GM19324 (cell line): Measurements from ENCODE around the gene MED27.

Source experiments
- ATAC-seq: cut with Tn5 transposase; IDR thresholded peaks from one replicate; pipeline ENCODE4 v1.9.1; 2021; ENCODE audit warnings: mild to moderate bottlenecking, moderate library complexity; ENCODE audit not compliant: unreplicated experiment, low FRiP score

MED27 gene

DNA sequence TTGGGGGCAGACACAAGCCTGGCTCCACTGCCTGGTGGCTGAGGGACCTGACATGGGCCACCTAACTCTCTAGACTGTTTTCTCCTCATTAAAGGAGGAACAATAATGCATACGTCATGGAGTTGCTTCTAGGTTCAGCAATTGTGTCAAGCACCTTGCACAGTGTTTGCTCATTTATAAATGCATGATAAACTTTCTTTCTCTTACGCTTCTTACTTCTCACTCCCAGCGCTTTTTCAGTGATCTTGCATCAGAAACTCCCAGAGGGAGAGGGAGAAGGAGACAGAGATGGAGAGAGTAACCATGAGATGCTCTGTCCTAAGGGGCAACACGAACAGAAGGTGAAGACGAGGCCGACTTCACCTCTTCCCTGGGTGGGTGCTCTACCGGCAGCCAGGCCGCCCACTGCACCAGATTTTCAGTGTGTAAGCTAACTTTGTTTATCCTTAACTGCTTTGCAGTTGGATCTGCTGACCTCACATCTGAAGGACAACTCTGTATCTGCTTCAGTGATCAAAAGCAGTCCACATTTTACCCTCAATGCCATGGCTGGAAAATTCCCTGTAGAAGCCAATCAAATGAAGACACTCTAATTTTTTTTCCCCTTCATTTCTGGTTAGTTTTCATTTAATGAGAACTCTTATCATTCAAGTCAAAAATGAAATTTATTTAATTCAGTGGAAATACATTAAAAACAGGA, 35.3 kb downstream of the MED27 start:
- no peak for ATAC-seq

DNA sequence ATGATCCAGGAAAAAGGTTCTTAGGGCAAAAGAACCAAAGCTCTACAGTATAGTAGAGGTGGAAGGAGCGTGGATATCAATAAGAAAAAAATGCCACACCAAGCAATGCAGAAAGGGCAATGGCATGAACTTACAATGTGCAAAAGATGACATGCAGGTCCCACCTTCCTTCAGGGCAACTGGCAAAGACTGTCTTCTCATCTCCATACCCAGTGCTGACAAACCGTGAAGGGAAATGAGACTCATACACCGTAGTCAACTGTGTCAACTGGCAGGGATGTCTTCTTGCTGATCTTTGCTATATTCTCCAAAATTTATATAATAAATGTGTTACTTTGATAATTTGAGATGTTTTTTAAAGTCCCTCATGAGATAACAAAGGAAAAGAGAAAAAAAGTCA, 36.0 kb downstream of the MED27 start:
- ATAC-seq = no peak

DNA sequence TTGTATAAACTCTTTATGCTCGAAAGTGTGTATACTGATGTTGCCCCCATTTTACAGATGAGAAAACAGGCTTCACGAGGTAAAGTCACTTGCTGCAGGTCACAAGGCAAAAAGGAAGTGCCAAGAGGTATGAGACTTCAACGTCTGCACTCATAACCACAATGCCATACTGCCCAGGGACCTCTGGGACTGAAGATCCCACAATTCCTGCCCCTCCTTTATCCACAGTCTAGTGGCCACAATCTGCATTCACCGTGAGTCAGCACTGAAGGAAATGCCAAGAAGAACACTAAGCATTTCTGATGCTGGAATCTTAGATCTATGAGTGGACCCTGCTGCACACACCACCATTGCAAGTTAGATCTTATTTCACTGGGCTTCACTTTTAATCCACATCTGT, 37.3 kb downstream of the MED27 start:
- ATAC-seq = no peak

DNA sequence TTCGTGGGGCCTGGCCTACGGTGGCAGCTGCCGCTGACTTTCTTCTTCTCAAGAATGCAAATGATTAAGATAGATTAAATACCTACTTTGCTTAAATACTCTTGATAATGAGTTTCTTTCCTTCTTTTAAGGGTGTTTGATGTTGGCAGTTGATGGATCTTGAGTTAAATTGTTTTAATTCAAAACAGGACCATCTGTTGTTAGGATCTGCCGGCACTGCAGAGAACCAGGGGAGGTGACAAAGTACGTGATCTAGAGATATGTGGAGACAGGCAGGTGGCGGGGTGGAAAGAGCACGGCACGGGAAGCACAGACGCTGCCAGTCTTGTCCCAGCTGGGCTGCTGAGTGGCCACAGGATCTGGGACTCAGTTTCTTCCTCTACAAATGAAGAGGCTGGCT, 37.9 kb downstream of the MED27 start:
- ATAC-seq = no peak

DNA sequence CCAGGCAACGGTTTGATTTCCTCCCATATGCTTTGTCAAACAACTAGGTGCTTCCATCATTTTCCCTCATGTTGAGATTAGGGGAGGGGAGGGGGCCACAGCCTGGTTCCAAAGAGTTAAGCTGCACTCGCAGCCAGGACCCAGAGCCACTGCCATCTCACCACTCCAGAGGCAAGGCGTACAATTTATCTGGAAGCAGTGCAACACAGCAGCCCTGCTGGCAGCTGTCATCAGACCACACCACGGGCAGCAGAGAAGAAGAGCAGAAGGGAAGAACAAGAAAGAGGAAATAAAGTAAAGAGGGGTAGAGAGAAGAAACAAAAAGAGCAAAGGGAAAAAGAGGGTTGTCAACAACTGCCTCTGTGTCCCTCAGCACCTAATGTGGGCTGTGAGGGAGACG, 38.9 kb downstream of the MED27 start:
- no peak for ATAC-seq

DNA sequence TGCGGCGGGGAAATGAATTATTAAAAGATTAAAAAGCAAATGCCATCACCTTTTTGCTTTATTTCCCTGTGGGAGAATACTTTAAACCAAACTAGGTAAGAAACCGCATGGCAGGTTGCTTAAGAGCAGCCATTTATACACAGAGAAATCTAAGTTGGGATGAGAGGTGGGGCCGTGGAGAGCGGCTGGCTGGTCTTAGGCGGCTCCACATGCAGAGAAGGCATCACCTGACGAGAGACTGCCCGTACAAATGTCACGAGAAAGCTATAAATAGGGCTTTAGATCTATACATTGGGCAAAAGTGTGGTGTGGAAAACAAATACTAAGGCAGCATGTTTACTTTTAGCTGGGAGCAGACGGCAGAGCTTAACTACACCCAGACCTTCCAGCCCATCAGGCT, 39.4 kb downstream of the MED27 start:
- ATAC-seq = no peak

DNA sequence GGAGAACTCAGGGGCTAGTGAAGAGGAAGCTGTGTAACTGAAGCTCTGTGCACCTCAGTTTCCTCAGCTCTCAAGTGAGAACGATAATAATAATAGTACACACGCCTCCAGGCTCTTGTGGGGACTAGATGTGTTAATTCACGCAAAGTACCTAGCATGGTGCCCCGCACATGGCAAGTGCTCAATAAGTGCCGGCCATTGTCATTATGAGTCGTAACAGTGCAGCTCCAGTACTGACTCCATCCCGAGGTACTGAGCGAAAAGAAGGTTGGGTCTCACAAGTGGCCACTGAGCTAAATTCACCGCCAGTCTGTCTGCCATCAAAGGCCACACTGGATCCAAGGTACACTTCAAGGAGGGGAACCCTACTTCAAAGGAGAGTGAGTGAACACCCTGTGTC, 40.4 kb downstream of the MED27 start:
- no peak for ATAC-seq

DNA sequence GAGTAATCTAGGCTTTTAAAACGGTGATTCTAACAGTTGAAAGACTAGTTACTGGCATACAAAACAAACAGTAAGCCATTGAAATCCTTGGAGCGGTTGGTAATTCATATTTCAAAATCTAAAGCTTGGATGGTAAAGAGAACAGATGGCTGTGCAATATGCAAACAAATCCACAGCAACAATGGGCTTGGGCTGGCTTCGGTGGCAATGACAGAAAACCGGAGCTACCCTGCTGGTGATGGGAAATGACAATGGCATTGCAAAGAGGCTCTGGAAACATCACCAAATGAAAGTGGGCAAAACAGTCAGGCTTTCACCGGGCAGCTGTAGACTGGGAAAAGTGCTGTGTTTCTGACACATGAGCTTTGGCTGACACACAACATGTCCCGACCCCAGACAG, 42.2 kb downstream of the MED27 start:
- ATAC-seq = no peak

DNA sequence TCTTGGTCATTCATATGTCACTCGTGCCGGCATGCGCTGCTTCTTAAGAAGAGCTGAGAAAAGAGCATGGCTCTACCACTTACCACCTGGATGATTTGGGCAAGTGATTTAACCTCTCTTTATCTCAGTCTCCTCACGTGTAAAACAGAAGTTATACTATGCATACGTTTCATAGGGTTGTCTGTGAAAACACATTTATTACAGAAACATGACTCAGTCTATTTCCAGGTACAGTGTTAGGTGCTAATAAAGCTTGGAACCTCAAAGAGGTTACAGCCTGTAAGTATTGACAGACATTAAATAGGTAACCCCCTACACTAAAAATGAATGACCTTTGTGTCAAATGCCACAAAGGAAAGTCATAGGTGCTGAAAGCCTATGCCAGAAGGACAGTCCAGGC, 43.1 kb downstream of the MED27 start:
- ATAC-seq = no peak

DNA sequence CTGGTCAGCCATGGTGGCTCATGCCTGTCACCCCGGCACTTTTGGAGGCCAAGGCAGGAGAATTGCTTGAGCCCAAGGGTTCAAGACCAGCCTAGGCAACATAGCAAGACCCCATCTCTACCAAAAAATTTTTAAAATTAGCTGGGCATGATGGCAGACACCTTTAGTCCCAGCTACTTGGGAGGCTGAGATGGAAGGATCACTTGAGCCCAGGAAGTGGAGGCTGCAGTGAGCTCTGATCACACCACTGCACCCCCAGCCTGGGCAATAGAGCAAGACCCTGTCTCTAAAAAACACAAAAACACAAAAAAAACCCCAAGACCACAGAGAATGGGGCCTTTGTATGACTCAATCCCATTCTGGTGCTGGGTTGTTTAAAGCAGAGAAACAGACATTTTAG, 44.0 kb downstream of the MED27 start:
- no peak for ATAC-seq

DNA sequence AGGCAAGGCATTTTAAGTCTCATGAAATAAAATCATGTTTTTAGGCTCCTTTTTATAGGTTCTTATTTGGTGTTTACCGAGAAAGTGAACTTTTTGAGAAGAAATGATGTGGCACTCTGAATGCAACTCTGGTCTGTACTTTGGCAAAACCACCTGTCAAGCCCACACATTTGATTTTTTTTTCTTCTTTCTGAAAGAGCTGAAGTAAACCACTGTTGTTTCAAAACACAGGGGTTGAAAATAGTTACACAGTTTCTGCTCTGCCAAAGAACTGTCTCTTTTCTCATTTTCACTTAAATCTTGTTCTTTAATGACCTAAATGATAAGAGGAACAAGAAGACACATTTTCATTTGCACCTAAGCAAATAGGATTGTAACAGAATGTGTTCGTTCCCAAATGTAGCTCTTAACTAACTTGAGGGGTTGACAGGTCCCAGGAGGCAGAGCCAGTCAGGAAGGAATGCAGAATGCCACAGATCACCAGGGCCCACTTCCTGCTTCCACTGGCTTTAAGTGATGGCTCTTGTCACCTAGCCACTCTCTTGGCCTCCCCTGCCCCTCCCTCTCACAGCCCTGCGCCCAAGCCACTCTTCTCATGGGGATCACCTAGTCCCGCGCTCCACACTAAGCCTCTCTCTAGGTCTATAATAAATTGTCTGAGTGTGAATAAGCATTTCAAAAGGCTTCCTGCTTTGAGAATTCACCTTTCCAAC, 47.3 kb downstream of the MED27 start:
- no peak for ATAC-seq

DNA sequence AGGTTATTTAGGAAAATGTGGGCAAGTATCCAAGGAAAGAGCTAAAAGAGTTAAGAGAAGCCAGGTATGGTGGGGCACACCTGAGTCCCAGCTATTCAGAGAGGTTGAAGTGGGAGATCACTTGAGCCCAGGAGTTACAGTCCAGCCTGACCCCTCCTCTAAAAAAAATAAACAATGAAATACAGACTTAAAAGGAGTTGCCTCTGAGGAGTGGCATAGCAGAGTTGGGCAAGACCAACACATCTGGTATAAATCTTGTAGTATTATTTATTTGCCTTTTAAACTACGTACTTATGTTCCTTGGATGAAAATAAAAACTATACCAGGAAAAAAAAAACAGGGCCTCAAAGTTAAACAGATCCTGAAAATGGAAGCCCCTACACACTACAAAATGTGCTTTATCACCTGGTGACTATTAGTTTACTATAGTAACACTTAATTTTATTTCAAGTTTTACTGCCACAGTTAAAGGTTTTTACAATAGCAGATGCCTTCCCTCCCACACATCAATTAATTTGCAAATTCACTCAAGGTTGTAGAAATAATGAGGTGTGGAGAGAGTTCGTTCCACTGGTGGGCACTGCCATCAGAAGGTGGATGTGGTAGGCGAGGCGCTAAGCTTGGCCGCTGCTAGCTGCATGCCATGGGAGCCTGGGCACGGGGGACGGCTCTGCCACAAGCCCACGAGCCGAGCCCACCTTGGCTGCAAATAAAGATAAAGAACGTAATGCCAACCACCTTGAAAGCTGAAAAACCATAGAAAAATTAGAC, 48.0 kb downstream of the MED27 start:
- ATAC-seq = no peak

DNA sequence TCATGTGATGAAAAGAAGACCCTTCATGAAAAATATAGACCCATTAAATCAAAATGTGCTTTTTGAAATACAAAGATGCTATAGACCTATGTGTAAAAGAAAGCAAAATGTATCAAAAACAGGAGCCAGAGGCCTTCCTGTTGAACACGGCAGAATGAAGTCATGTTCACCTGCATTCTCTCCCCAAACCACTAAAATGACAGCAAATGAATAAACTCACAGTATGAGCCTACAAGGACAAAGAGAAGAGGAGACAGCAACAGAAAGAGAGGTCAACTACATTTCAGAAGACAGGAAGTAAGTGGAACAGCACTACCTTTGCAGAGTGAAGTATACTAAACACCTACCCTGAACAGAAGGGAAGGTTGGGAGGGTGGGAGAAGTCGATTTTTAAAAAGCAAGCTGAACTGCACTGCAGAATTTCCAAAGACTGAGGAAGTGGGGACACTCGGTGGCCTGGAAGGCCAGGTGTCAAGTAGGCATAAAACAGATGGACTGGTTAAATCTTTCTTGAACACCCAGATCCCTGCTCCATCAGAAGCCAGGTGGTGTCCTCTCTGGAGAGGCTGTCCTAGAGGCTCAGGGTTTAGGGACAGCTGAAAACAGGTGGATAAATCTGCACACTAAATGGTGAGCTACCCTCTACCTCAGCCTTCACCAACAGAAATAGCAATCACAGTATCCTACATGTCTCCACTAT, 48.9 kb downstream of the MED27 start:
- ATAC-seq = no peak

DNA sequence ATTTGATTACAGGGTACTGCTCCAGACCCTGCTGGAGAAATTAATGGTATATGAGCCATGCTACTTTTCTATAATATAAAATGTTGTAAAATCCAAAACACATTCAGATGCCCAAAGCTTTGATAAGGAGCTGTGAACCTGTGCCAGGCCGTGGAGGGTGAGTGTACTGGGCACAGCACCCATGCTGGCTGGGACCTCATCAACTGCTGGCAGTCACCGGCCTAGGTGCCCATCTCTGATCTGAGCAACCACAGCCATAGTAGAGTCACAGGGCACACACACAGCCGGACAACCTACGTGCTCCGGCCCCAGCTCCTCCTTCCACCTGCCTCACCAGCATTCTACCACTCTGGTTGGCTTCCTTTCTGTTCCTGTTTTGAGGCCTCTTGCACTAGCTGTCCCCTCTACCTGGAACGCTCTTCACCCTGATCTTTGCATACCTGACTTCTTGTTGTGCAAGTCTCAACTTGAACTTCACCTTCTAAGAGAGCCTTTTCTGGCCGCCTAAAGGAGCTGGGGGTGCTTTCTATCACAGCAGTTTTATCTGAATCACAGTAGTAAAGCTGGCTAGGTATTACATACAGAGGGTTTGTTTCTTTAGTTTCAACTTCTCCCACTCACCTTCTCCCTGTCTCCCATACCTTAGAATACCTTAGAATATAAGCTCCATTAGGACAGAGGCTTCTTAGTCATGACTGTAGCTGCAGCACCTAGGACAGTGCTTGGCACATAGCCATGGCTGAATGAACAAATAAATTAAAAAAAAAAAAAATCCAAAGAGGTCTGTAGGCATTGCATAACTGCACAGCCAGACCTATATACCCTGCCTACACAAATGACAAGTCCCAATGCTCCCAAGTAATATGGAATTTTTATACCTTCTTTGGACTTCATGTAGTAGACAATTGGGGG, 51.7 kb downstream of the MED27 start:
- no peak for ATAC-seq

DNA sequence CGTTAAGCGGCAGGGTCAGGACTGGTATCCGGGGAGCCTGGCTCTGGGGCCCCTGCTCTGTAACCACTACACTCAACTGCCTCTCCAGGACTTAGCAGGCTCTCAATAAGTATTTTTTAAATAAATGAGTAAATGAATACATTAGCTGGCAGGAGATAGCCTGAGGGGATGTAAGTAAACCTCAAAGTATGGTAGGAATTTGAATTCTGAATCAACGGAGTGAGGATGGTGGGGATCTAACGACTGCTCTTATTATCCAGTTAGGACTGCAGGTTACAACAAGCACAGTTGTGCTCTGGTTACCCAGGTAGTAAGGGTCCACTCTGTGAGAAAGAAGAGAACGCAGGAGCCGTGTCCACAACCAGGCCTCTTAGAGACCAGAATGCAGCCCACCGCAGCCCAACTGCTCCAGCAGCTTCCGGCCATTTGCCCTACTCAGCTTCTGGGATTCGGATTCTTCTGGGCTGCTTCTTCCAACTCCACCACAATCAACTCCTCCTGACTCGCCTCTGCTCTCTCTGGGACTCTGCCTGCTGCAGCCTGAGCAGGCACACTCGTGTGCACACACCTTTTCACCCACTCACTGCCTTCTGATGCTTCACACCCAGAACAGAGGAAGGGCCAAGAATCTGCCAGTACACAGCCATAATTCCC, 52.6 kb downstream of the MED27 start:
- no peak for ATAC-seq

DNA sequence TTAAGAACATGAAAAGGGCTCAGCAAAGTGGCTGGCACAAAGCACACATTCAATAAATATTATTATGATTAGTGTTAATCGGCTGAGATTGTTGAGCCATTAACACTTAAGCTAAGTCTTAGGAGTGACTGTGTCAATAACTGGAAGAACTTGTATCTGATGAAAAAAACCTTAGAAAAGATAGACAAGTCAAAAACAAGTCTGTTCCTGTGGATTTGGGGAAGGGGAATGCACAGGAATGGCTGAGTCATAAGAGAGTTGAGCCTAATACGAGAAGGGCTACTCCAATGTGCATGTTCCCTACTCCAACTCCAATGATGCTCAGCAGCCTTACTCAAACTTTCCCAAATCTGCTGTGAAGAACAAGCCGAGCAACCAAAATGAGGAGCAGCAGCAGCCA, 53.9 kb downstream of the MED27 start:
- no peak for ATAC-seq

DNA sequence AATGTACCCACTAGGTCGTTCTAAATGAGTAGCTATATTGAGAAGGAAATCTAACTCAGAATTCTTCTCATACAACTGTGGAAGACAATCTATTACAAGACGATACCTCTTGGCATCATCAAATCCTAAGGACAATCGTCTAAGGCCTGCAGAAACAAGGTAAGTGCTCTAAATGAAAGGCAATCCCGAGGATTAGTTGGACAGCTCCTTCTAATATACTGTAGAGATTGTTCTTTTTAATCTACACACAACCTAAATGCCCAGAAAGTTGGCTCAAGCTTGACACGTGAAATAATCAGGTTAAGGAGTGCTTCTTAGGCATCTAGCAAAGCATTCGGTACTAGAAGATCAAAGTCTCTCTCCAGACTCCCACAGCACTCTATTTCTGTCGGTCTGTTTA, 55.1 kb downstream of the MED27 start:
- ATAC-seq = no peak

DNA sequence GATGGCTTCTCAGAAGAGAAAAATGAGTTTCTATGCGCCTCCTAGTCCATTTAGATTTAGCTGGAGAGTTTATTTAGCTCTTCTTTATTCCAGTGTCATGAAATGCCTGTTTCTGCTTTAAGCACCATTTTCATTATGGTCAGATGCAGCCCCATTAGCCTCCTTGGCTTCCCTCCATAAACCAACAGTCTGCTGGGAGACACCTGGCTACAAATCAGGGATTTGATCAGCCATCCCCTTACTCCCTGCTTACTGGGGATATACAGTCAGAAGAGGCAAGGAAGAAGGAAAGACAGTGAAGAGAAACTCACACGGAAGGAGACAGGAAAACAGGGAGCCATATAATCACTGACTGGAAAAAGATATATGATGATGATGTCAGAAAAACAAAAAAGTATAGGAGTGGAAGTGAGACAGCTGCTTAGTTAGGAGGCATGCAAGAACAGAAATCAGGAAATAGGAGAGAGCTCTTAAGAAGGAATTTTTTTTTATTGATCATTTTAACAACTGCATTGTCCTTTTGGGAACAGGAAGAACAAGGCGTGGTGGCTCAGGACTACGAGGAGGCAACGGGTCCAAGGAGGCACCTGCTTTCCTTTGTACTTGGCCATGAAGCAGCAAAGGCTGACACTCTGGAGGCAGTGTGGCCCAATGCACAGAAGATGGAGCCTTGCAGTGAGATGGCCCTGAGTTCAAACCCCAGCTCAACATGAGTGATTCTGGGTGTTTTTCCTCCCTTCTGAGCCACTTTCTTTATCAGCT, 56.1 kb downstream of the MED27 start:
- no peak for ATAC-seq
